Tibial nerve (tissue), 4 donors: Measurements from ENCODE around the gene GLRA1. TPM values are rescaled to one million over a fixed set of nuclear protein-coding genes. Genes with fewer than 3 reads are reported as not detected.

Experiments used
- DNase-seq, 2 donors: peaks; one replicate each; pipeline ENCODE4 v3.0.0-alpha.2; 2019; ENCODE audit warnings: low spot score in 2 of 2
- H3K27ac ChIP-seq, 4 donors: fragments of 200-600 bp; sonication (generic) in 3 of 4; one replicate each; pipeline ENCODE4 v1.5.1; 2017 to 2019; ENCODE audit warnings: mild to moderate bottlenecking in 1 of 4
- H3K27me3 ChIP-seq, 2 donors: fragments of 200-600 bp; sonication (generic) in 1 of 2; one replicate each; pipeline versions ENCODE4 v1.5.1 to v1.6.0; 2017 to 2019
- H3K36me3 ChIP-seq, 3 donors: fragments of 200-600 bp; sonication (generic); one replicate each; pipeline ENCODE4 v1.5.1; 2018 to 2019
- H3K4me1 ChIP-seq, 4 donors: fragments of 200-600 bp; sonication (generic) in 3 of 4; one replicate each; pipeline ENCODE4 v1.5.1; 2017 to 2019
- H3K4me3 ChIP-seq, 4 donors: fragments of 200-600 bp; sonication (generic) in 3 of 4; one replicate each; pipeline ENCODE4 v1.5.1; 2017 to 2019; ENCODE audit warnings: mild to moderate bottlenecking in 1 of 4, moderate library complexity in 1 of 4
- H3K9me3 ChIP-seq, 4 donors: fragments of 200-600 bp; sonication (generic) in 3 of 4; one replicate each; pipeline ENCODE4 v1.5.1; 2017 to 2019
- EP300 ChIP-seq, 2 donors: sonication (generic); formaldehyde crosslinking; IDR thresholded peaks; one replicate each; pipeline ENCODE4 v1.6.1; 2017; ENCODE audit warnings: antibody characterized with exemption in 2 of 2, mild to moderate bottlenecking in 1 of 2
- POLR2A ChIP-seq, 2 donors: fragments of 450-650 bp; IDR thresholded peaks; one replicate each; pipeline ENCODE4 v1.6.1; 2017; ENCODE audit warnings: antibody characterized with exemption in 2 of 2, mild to moderate bottlenecking in 2 of 2, moderate library complexity in 2 of 2
- WGBS, 2 donors: methylation state at CpG; one replicate each; pipeline ENCODE4 v1.1.5; 2018; 5-methylcytosine and 5-hydroxymethylcytosine counted together
- total RNA-seq, 4 donors: library from RNA; depleted of rRNA; stranded (reverse); fragments of >200 nt; gene quantifications; one replicate each; pipeline ENCODE4 v1.1.0, GENCODE V29; 2016
- TF ChIP-seq, protein P1 (sequence below), 5 experiments: fragments of 200-600 bp in 3 of 5; fragments of 450-650 bp in 2 of 5; sonication (generic) in 3 of 5; IDR thresholded peaks; one replicate each; pipeline ENCODE4 v1.5.1; 2016 to 2019; ENCODE audit warnings: antibody characterized with exemption in 5 of 5, mild to moderate bottlenecking in 3 of 5, moderate library complexity in 2 of 5

The GLRA1 gene
- total RNA-seq, 4 donors from 2014 or later: not detected

GRCh38 chr5:151952238-151952637, 27.6 kb upstream of the GLRA1 start:
- TF ChIP-seq, protein P1, sequence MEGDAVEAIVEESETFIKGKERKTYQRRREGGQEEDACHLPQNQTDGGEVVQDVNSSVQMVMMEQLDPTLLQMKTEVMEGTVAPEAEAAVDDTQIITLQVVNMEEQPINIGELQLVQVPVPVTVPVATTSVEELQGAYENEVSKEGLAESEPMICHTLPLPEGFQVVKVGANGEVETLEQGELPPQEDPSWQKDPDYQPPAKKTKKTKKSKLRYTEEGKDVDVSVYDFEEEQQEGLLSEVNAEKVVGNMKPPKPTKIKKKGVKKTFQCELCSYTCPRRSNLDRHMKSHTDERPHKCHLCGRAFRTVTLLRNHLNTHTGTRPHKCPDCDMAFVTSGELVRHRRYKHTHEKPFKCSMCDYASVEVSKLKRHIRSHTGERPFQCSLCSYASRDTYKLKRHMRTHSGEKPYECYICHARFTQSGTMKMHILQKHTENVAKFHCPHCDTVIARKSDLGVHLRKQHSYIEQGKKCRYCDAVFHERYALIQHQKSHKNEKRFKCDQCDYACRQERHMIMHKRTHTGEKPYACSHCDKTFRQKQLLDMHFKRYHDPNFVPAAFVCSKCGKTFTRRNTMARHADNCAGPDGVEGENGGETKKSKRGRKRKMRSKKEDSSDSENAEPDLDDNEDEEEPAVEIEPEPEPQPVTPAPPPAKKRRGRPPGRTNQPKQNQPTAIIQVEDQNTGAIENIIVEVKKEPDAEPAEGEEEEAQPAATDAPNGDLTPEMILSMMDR (IDR thresholded peaks at IDR 0.05): no peak
- TF ChIP-seq EP300 (IDR thresholded peaks at IDR 0.05) (no peak), POLR2A (IDR thresholded peaks at IDR 0.05) (no peak)
- no peaks in the 10 kb centered on the region for H3K27me3 ChIP-seq
- 41 to 48% methylated on average over 2 of the region's 2 CpGs for WGBS, 2 donors
- no peaks in the 10 kb centered on the region for H3K9me3 ChIP-seq
- no peak overlapping the region for H3K27ac ChIP-seq
- H3K4me1 ChIP-seq: no peaks in the 10 kb centered on the region
- no peak overlapping the region for H3K4me3 ChIP-seq
- H3K36me3 ChIP-seq: no peaks in the 10 kb centered on the region
- DNase-seq: no peak

DNA sequence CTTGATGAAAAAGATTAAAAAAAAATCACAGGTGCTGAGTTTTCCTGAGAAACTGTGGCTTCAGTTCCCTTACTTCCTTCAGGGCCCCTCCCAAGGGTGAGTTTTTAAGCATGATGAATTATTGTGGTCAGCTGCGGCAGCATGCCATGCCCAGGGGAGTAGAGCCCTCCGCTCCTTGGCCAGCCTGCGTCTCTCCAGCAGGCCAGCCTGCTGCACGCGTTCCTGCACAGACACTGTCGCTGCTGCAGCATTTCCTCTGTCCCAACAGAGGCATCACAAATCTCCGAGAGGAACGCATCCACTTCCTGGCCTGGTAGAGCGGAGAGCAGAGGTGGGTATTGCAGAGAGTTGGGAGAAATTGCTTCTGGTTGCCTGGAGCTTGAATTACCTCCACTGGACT, 26.1 kb upstream of the GLRA1 start:
- DNase-seq: no peak
- 71 to 79% methylated on average over 9 of the region's 9 CpGs for WGBS, 2 donors
- no peaks in the 10 kb centered on the region for H3K9me3 ChIP-seq
- no peaks in the 10 kb centered on the region for H3K4me1 ChIP-seq
- no peaks in the 10 kb centered on the region for H3K36me3 ChIP-seq
- H3K4me3 ChIP-seq: no peak overlapping the region
- no peak overlapping the region for H3K27ac ChIP-seq
- no peaks in the 10 kb centered on the region for H3K27me3 ChIP-seq
- TF ChIP-seq, protein P1 (IDR thresholded peaks at IDR 0.05): no peak
- no peak for TF ChIP-seq EP300 (IDR thresholded peaks at IDR 0.05)
- no peak for TF ChIP-seq POLR2A (IDR thresholded peaks at IDR 0.05)

GRCh38 chr5:151949701-151950308, 25.2 kb upstream of the GLRA1 start:
- Histone ChIP-seq H3K27ac (no peak overlapping the region), H3K4me1 (no peaks in the 10 kb centered on the region), H3K27me3 (no peaks in the 10 kb centered on the region), H3K36me3 (no peaks in the 10 kb centered on the region), H3K4me3 (no peak overlapping the region), H3K9me3 (no peaks in the 10 kb centered on the region)
- DNase-seq: no peak
- 68 to 76% methylated on average over 5 of the region's 5 CpGs for WGBS, 2 donors
- TF ChIP-seq, protein P1 (IDR thresholded peaks at IDR 0.05): no peak

DNA sequence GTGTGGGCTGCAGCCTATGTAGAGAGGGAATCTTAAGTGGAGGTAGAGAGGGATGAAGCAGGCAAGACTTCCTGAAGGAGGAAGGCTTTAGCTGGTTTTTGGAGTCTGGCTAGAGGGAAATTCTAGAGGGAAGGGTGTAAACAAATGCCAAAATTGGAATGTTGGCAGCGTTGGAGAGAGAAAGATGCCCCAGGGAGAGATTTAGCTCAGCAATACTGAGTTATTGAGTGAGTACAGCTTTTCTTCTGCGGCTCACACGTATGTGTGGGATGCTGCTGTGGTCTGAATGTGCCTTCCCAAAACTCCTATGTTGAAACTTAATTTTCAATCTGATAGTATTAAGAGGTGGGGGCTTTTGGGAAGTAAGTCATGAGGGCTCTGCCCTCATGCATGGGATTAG, 24.5 kb upstream of the GLRA1 start:
- no peaks in the 10 kb centered on the region for H3K36me3 ChIP-seq
- no peaks in the 10 kb centered on the region for H3K4me1 ChIP-seq
- no peaks in the 10 kb centered on the region for H3K9me3 ChIP-seq
- no peak overlapping the region for H3K4me3 ChIP-seq
- no peak overlapping the region for H3K27ac ChIP-seq
- TF ChIP-seq EP300 (IDR thresholded peaks at IDR 0.05) (no peak), POLR2A (IDR thresholded peaks at IDR 0.05) (no peak)
- TF ChIP-seq, protein P1 (IDR thresholded peaks at IDR 0.05): no peak
- WGBS, 2 donors: 52 to 61% methylated on average over 3 of the region's 3 CpGs
- no peak for DNase-seq
- H3K27me3 ChIP-seq: no peaks in the 10 kb centered on the region

- DNase-seq: no peak
- Histone ChIP-seq H3K27me3 (no peaks in the 10 kb centered on the region), H3K4me1 (no peaks in the 10 kb centered on the region), H3K36me3 (no peaks in the 10 kb centered on the region), H3K27ac (no peak overlapping the region), H3K9me3 (no peaks in the 10 kb centered on the region), H3K4me3 (no peak overlapping the region)
- TF ChIP-seq POLR2A (IDR thresholded peaks at IDR 0.05) (no peak), EP300 (IDR thresholded peaks at IDR 0.05) (no peak)
- TF ChIP-seq, protein P1 (IDR thresholded peaks at IDR 0.05): no peak
- 53 to 63% methylated on average over 5 of the region's 5 CpGs for WGBS, 2 donors
Observed at GRCh38 chr5:151947931-151948608, 23.4 kb upstream of the GLRA1 start.
